HG03378 (cell line): ENCODE measurements around the gene NRF1.

ENCODE experiments used
- ATAC-seq: cut with Tn5 transposase; IDR thresholded peaks from one replicate; pipeline ENCODE4 v1.9.1; 2021; ENCODE audit warnings: mild to moderate bottlenecking, moderate library complexity; ENCODE audit not compliant: unreplicated experiment

The NRF1 gene

DNA sequence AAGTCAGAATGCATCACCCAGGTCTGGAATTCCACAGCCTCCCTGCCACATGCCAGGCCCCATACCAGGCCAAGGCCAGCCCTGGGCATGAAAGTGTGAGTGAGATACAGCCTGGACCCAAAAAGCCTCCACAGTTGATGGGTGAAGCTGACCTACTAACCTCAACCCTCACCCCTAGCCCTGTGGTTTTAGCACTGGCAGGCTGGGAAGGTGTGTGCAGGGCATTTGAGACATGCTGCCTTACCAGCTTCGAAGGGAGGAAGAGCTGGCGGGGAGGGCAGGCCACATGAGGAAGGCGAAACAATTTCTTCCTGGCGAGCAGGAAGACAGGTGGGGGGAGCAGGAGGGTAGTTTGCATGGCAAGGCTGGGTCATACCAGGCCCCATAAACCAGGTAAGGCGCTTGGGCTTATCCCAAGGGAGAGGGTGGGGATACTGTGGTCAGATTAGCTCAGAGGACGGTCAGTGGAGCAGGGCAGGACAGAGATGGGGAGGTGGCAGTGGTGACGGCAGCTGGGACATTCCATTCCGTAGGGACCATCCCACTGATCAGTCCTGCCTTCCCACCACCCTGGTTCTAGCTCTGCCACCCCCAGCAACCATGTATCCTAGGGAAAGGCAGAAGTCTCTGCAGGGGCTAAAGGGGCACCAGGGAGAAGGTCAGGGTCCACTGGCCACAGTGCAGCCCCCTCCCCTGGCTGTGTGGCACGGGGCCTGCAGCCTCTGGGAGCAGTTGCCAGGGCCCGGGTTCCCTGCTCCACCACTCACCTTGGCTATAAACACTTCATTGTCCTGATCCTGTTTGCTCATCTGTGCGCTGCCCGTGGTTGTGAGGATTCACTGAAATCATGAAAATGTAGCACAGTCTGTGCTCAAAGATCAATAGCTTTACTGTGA is 155.8 kb downstream of the NRF1 start:
- ATAC-seq: no peak

DNA sequence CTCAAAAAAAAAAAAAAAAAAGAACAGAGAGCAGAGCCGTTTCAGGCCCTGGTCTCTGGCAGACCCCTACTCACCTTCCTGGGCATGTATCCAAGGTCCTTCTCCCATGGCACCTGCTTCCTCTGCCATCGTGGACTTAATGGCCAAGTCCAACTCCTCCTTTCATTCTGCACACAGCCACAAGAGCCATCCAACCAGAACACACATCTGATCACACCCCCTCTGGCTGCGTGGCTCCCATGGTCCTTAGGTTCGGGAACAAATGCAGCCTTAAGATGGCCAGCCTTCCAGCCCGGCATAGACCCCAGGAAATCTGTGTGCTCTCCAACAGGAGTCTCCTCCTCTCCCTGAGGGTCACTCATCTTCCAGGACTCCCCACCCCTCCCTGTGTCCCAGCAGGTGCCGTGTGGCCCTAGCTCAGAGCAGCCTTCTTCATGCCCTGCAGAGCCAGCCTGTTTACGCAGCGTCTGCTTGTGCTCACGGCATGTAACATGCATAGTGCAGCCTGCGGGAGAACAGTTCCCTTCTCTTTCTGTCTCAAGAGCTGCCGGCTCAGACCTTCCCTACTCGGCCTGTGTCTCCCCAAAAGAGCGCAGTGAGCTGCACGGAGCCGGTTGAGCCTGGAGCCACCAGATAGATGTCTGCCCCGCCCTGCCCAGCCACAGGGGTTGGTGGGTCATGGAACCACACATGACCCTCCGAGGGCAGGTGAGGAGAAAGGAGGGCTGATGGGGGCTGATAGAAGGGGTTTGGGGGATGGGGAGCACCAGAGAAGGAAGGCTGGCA is 157.3 kb downstream of the NRF1 start:
- no peak for ATAC-seq

DNA sequence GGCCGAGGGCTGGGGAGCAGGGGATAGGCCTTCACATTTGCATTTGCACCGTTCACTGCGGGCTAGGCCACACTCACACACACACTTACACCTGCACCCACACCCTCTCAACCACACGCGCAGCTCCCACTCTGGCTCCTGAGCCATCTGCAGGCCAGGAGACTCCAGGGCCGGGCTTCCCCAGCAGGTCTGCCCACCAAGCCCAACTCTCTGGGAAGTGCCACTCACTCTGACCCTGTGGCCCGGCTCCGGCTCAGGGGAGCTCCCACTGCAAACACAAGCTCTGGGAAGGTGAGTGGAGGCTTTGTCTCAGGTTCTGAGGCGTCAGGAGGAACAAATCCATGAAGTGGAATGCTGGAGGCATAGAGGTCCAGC is 157.9 kb downstream of the NRF1 start:
- no peak for ATAC-seq

DNA sequence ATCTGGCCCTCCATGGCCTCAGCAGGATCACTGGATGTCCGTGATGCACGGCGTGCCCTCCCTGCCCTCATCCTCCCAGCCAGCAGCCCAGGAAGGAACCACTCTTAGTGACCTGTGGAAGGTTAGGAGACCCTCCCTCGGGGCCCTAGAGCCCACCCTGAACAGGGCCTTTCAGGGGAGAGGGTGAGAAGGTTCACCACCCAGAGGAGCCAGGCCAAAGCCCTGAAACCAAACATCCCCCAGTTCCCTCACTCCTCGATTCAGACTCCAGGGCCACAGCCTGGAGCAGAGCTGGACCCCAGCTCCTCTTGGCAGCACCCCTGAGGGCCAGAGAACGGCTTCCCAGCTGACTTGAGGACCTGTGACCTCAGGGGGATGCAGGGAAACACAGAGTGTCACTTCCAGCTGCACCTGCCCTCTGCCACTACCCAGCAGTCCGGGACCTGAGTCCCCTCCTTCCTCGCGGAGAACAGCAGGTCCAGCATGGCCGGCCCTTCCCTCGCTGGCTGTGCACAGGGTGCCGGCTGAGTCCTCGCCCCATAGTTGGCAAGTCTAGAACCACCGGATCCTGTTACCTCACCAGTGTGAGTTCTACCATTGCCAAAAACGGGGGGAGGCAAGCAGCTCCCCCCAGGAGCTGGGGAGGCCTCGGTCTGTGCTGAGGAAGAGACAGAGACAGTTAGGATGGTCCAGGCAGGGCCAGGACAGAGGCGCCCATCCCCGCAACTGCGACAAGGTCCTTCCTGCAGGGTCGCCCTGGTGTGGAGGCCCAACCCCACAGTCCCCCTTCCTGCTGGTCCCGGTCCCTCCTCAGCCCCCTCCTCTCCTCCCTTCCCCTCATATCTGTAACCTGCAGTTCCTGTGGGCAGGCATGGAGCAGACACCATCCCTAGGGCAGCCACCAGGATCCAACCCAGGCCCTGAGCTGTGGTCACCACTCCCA is 158.6 kb downstream of the NRF1 start:
- no peak for ATAC-seq

DNA sequence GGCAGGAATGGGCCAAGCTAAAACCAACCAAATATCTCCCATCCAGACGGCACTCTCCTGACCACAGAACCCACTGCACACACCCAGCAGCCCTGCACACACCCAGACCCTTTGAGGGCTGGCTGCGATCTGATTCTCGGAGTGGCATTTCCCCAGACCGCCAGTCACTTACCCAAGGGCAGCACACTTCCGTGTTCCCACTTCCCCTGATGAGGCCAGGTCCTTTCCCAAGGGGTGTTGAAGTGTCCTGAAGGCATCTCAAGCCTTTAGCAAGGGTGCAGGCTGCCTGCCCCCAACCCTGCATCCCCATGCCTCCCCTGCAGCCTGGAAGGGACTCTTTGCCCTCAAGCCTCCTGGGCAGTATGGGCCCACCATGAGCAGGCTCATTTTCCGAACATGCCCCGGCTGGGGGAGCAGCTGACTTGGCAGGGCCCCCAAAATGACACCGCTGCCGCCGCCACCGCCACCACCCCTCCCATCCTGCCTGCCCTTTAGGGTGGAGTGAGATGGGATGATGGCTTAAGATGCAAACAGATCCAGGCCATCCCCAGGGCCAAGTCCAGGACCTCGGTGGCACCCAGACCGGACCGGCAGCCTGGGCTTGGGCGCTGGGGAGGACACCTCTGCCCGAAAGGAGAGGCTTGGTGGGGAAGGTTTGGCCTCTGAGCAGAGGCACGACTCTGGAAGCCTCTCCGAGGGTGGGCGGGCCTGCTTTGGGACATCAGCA is 159.8 kb downstream of the NRF1 start:
- no peak for ATAC-seq

DNA sequence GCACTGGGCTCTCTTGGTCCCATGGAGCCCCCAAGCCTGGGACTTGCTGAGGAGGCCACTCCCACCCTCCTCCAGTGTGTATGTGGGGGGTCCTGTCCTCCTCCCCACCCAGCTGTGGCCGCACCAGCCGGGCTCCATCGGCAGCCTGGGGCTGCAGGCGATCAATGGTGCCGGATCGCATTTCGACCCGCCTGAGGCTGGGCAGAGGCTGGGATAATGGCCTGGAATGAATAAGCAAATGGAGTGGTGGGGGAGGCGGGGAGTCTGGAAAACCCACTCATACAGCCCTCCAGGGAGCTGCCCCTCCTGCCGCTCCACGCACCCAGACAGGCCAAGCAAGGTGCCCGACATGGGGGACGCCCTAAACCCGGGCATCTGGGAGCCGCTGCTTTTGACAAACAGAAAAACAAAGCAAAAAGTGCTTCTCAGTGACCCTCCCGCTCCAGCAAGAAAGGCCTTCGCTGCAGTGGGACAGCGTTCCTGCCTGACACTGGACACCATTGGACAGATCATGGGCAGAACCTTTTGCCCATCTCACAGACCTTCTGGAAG is 160.5 kb downstream of the NRF1 start:
- ATAC-seq: no peak

DNA sequence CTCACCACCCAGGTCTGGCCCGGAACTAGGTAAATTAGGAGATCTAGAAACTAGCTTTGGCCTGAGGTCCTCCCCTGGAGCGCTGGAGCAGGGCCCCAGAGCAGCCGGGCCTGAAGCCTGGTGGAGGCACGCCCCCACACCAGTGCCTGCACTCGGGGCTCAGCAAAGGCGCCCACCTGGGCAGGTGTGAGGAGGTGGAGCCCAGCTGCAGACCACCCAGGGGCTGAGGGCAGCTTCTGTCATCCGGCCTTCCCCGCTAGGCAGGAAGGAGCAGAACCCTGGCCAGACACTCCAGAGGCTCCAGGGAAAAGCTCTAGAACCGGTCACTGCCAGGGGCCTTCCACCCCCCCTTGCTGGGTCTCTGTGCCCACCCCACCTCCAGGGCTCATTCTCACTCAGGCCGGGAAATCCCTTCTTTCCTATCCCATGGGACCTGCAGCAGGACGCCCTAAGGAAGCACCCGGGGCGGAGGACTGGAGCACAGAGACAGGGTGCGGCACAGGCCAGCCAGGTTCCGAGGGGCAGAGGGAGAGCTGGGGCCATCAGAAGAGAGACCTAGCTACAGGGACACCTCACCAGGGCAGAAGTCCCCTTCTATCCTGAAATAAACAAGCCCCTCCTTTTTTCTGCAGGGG is 161.2 kb downstream of the NRF1 start:
- ATAC-seq: no peak

DNA sequence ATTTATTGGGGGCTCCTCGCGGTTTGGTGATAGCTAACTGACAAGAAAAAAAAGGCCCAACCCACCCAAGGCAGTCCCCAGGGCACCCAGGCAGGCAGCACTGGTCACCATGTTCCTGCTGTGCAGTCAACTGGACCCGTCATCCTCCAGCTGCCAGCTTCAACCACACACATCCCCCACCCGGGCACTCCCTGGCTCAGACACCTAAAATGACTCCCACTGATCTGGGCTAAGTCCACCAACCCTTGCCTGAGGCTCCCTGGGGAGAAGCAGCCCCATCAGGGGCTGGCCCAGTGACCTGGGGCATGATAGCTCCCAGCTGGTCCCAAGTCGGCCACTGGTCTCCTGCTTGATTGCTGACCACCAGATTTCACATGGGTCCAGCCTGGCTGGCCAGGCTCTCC is 161.8 kb downstream of the NRF1 start:
- no peak for ATAC-seq

DNA sequence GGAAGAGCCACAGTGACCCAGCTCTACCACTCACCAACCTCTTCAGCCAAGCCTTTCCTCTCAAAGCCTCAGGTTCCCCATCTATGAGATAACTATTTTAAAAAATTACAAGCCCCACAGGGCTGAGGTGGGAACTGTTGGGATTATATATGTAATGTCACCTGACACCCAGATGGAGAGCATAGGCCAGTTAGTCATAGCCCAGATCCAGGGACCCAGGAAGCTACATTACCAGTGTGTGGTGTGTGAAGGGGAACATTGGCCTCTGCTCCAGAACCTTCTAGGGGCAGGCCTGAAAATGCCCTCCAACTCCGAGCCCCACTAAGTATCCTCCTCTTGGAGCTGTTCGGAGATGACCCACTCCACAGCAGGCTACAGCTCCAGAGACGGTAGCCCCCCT is 162.4 kb downstream of the NRF1 start:
- ATAC-seq: no peak

DNA sequence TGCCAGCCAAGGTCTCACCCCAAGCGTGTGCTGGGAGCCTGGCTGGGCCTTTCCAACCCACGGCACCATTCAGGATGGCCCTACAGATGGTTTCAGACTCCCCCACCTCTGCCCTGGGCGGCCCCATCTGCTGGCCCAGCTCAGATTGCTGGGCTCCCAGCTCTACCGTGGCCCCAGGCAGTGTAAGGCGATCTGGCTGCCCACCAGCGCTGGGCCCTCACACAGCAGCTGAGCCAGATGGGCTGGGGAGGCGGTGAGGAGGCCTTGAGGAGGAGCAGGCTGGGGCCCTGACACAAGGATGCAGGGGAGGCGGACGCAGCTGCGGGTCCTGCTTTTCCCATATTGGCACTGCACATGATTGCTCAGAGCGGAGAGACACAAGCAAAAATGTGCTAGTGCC is 162.8 kb downstream of the NRF1 start:
- ATAC-seq: no peak

DNA sequence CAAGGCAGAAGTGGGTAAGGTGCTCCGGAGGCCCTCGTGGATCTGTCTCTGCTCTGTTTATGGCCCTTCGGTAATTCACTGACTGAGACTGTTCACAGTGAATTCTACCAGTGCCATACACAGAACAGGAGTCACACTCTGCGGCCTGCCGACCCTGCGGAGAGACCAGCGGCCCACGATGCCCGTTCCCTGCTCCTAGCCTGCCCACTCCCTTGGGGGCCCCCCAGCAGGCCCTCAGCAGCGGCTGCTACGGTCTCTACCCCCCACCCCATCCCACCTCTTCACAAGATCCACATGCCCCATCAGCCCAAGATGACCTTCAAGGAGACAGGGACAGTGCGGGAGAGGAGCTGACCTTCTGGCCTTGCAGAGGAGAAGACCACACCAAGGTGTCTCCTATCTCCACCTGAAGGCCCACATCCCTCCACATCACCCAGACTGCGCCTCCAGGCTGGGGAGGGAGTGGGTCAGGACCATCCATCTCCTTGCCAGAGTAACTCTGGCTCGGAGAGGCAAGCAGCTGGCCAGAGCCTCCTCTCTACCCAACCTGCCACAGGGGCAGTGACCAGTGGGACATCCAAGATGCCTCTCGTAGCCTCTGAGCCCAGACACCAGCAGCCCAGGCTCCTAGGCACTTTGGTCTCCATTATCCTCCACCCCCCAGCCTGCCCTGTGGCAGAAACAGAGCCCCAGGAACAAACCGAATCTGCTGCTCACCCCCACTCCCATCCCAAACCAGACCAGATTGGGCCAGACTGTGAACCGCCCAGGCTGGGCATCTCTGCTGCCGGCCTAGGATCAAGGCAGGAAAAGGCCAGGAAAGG is 163.6 kb downstream of the NRF1 start:
- ATAC-seq: no peak

DNA sequence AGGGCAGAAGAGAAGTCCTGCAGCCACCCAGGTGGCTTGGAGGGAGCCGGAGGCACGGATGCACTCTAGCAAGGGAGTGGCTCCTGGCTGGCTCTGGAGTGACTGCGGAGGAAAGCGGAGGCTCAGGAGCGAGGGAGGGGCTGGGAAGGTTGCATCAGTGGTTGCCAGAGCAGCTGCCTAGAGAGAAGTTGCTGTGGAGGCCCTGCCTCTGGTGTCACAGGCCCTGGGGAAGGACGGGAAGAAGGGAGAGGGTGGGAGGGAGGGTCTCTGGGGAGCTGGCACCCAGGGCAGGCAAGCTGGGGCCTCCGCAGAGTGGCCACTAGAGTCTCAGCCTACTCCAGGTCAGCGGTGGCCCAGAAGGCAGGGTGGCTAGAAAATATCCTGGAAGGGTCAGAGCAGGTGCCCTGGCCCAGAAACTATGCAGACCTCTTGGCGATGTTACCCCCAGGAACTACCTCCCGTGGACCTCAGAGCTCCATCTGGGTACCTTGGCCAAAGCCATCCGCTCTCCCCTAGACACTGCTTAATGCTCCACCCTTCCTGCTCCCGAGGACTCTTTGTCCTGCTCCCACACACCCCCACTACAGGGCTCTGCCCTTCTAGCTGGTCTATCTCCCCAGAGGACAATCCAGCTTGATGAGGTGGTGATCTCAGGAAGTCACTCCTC is 164.3 kb downstream of the NRF1 start:
- ATAC-seq: no peak

DNA sequence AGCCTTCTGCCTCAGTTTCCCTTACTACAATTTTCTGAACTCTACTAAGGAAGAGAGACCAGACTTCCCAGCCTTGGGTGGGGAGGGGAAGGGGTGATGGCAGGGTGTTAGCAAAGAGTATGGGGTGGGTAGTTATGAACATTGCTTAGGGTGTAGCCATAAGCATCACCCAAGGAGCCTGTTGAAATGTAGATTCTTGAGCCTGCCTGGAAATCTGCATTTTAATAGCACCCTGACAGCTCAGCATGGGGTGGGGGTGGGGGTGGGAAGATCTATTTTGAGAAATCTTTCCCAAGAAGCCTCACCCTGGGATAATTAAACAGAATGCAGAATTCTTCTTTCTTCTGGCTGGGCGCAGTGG is 164.8 kb downstream of the NRF1 start:
- ATAC-seq: no peak

DNA sequence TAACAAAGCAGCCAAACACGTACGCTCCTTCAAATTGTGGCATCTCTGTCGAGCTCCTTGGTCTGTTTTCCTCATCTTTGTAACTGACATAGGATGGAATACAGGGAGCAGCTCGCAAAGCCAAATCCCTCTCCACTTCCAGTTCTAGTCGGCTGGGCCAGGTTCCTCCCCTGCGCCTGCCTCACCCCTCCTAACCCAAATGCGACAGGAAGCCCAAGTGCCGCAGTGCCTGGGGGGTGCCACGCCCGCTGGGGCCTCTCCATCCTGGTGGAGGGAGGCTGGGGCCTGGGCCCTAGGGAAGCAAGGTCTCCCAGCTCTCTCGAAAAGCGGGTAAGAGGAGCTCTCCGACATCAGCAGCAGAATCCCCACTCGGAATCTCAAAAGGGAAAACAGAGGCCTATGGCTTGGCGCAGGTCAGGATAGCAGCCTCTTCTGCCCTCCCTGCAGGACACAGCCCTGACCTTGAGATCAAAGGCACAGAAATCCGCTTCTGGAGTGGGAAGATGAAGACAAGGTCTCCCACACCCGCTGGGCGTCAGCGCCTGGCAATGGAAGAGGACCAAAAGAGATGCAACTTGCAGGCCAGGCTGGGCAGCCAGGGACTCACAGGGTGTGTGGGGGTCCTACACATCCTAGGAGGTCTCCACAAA is 165.8 kb downstream of the NRF1 start:
- no peak for ATAC-seq

DNA sequence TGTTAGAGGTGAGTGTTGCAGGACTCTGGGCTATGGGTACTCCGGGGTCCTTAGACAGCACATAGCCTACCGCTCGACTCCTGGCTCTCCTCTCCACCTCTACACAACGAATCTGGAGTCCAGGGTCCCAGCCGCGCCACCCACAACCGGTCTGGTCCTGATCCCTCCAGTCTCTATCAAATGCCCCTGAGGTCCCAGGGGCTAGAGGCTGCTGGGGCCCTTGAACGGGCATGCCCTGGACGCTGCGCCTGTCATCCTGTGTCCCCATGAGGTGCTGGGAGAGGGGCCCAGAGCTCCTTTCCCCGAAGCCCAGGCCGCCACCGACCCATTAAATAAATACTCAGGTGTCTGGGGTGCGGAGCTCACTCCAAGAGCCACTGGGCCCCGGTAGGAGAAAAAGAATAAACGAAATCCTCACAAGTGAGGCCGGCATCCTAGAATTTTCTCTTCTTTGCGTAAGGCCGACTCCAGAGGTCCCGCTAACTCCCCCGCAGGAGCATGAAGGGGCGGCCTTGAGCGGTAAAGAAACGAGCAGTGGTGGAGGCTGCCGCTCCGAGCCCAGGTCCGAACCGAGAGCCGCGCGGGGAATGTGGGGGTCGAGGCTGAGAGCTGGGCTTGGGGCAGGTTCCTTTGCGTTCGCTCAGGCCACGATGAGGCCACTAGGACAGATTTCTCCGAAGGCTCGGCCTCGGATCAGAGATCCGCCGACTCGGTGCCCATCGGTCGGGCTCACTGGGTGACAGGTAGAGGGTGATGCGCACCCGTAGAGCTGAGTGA is 166.7 kb downstream of the NRF1 start:
- ATAC-seq: no peak

DNA sequence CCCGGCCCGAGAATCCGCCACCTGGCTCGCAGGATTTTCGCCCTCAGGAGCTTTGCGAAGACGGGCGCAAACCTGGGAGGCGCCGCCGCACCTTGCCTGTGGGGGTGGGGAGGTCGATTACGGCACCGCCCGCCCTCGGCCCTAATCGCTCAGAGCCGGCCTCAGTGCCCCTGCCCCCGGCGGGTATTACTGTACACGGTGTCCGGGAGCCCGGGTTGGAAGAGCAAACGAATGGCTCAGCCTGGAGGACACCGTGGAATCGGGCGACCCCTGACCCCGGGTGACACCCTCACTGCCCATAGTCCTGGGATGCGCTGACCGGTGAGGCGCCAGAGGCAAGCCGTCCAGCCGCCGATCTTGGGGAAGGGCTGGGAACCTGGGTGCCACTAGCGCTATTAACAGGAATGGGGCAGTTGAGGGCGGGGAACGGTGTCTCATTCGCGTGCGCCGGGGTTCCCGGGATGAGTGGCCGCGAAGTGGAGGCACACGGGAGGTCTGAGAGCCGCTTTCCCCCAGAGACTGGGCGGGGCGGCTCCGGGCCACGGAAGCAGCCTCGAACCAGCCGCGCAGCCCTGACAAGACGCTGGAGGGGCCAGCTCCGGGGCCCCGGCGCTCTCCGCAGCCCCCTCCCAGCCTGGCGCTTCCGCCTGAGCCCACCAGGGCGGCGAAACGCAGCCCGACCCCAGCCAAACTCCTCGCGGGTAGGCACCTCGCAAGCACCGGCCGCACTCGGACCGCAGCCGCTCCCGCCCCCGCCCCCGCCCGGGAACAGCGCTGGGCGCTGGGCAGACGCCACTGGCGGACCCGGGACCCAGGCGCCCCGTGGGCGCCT is 167.5 kb downstream of the NRF1 start:
- no peak for ATAC-seq
